GM19238 (cell line): Measurements from ENCODE around the gene AQP7.
"Not testable (repeated sequence)": the region's sequence is repeated elsewhere in the genome, so short reads cannot be mapped to it uniquely, and the experiment has no call there.

Source experiments
- DNase-seq: peaks from one replicate; pipeline ENCODE4 v3.0.0; 2011; ENCODE audit warnings: low spot score; ENCODE audit not compliant: insufficient read length

Gene AQP7

GRCh38 chr9:33402371-33402770, at the start of gene AQP7:
TSS of gene AQP7 (minus strand) at chr9:33402568. CDS start at chr9:33401262, 1,306 bp downstream.
- not testable (repeated sequence) for DNase-seq

- no peak for DNase-seq
Observed at GRCh38 chr9:33450621-33451146, 48.3 kb upstream of the AQP7 start.

GRCh38 chr9:33449715-33450114, 47.3 kb upstream of the AQP7 start:
- DNase-seq, result no peak

GRCh38 chr9:33447799-33448553, 45.6 kb upstream of the AQP7 start:
- DNase-seq, result no peak

- DNase-seq, result peak; percentile 54
Observed at GRCh38 chr9:33446946-33447798, 44.8 kb upstream of the AQP7 start, which contains the start of gene AQP3. TSS of gene AQP3 (minus strand) at chr9:33447593. CDS start at chr9:33447530, 63 bp downstream.

GRCh38 chr9:33446240-33446945, 44.0 kb upstream of the AQP7 start:
- DNase-seq, result peak; percentile 71

GRCh38 chr9:33445389-33446239, 43.2 kb upstream of the AQP7 start:
- DNase-seq, result no peak

GRCh38 chr9:33443464-33444154, 41.2 kb upstream of the AQP7 start:
- DNase-seq, result no peak

GRCh38 chr9:33443047-33443446, 40.7 kb upstream of the AQP7 start:
- no peak for DNase-seq

- DNase-seq, result no peak
Observed at GRCh38 chr9:33442125-33442524, 39.8 kb upstream of the AQP7 start.

GRCh38 chr9:33440609-33441008, 38.2 kb upstream of the AQP7 start:
- DNase-seq, result no peak

GRCh38 chr9:33440204-33440603, 37.8 kb upstream of the AQP7 start:
- no peak for DNase-seq

- DNase-seq, result no peak
Observed at GRCh38 chr9:33439731-33440130, 37.4 kb upstream of the AQP7 start.

GRCh38 chr9:33438926-33439680, 36.7 kb upstream of the AQP7 start:
- DNase-seq, result no peak

GRCh38 chr9:33437898-33438297, 35.5 kb upstream of the AQP7 start:
- no peak for DNase-seq

GRCh38 chr9:33437205-33437604, 34.8 kb upstream of the AQP7 start:
- no peak for DNase-seq

GRCh38 chr9:33436445-33436844, 34.1 kb upstream of the AQP7 start:
- DNase-seq, result no peak

GRCh38 chr9:33435821-33436277, 33.5 kb upstream of the AQP7 start:
- DNase-seq, result no peak
